Neural cell (in vitro differentiated cells): ENCODE data around the gene POLE2. TPM values are rescaled to one million over a fixed set of nuclear protein-coding genes. Genes with fewer than 3 reads are reported as not detected.

Source experiments
- H2AFZ ChIP-seq: fragments of 200-600, 300-800 bp; sonication (generic), shearing (Covaris generic); 2 replicates; pipeline ENCODE4 v1.6.0; 2014; ENCODE audit warnings: low read depth, mild to moderate bottlenecking, antibody characterized with exemption, low read length, moderate library complexity
- H3F3A ChIP-seq: fragments of 200-600 bp; shearing (Covaris generic); 2 replicates; pipeline ENCODE4 v1.6.1; 2016; ENCODE audit warnings: mild to moderate bottlenecking, moderate library complexity, mixed read lengths, antibody characterized with exemption, low read length; ENCODE audit not compliant: insufficient read depth, poor library complexity, severe bottlenecking
- H3K27ac ChIP-seq: fragments of 200-600, 300-800 bp; sonication (generic), shearing (Covaris generic); 2 replicates; pipeline ENCODE4 v1.5.1; 2014; ENCODE audit warnings: mild to moderate bottlenecking, low read length, moderate library complexity
- H3K27me3 ChIP-seq: fragments of 300-800, 200-600 bp; sonication (generic), shearing (Covaris generic); 2 replicates; pipeline ENCODE4 v1.6.0; 2014; ENCODE audit warnings: mild to moderate bottlenecking, low read depth, low read length, moderate library complexity; ENCODE audit not compliant: insufficient read depth
- H3K36me3 ChIP-seq: fragments of 300-800, 200-600 bp; sonication (generic), shearing (Covaris generic); 2 replicates; pipeline ENCODE4 v1.5.1; 2014; ENCODE audit warnings: mild to moderate bottlenecking, antibody characterized with exemption, low read length, moderate library complexity; ENCODE audit not compliant: insufficient read depth
- H3K4me2 ChIP-seq: fragments of 300-800, 200-600 bp; sonication (generic), shearing (Covaris generic); 2 replicates; pipeline ENCODE4 v1.6.0; 2014; ENCODE audit warnings: mild to moderate bottlenecking, low read length
- H3K4me3 ChIP-seq: fragments of 300-800, 200-600 bp; sonication (generic), shearing (Covaris generic); 2 replicates; pipeline ENCODE4 v1.5.1; 2014; ENCODE audit warnings: mild to moderate bottlenecking, low read length, moderate library complexity
- H3K79me2 ChIP-seq: fragments of 200-600 bp; shearing (Covaris generic); replicated peaks from 2 replicates; pipeline ENCODE4 v1.6.0; 2014; ENCODE audit warnings: mild to moderate bottlenecking, low read length, moderate library complexity; ENCODE audit not compliant: insufficient read depth
- H3K9ac ChIP-seq: fragments of 300-800, 200-600 bp; sonication (generic), shearing (Covaris generic); 2 replicates; pipeline ENCODE4 v1.6.1; 2016; ENCODE audit warnings: mild to moderate bottlenecking, low read length, mixed read lengths
- H3K9me2 ChIP-seq: fragments of 200-600 bp; shearing (Covaris generic); 2 replicates; pipeline ENCODE4 v1.6.1; 2016; ENCODE audit warnings: mild to moderate bottlenecking, low read length, mixed read lengths; ENCODE audit not compliant: insufficient read depth
- H3K9me3 ChIP-seq: fragments of 200-600, 300-800 bp; sonication (generic), shearing (Covaris generic); 2 replicates; pipeline ENCODE4 v1.6.1; 2016; ENCODE audit warnings: mild to moderate bottlenecking, mixed run types, low read length, moderate library complexity, mixed read lengths
- H4K20me1 ChIP-seq: fragments of 200-600 bp; shearing (Covaris generic); 2 replicates; pipeline ENCODE4 v1.6.1; 2016; ENCODE audit warnings: mild to moderate bottlenecking, mixed run types; ENCODE audit not compliant: insufficient read depth
- EP300 ChIP-seq: fragments of 450-650 bp; conservative IDR thresholded peaks from 2 replicates; pipeline ENCODE4 v1.6.1; 2014; ENCODE audit warnings: antibody characterized with exemption, mild to moderate bottlenecking, moderate library complexity; ENCODE audit not compliant: poor library complexity, severe bottlenecking
- EZH2 ChIP-seq: fragments of 200-600, 300-800 bp; shearing (Covaris generic), sonication (generic); IDR thresholded peaks from 2 replicates; pipeline ENCODE4 v1.6.1; 2014; ENCODE audit warnings: antibody characterized with exemption, low read length, borderline replicate concordance, mild to moderate bottlenecking; ENCODE audit not compliant: insufficient read depth, poor library complexity, severe bottlenecking
- MXI1 ChIP-seq: fragments of 450-650 bp; conservative IDR thresholded peaks from 2 replicates; pipeline ENCODE4 v1.6.1; 2014; ENCODE audit warnings: antibody characterized with exemption, mild to moderate bottlenecking; ENCODE audit not compliant: poor library complexity, severe bottlenecking
- POLR2AphosphoS5 ChIP-seq: IDR thresholded peaks from 2 replicates; pipeline ENCODE4 v1.6.1; 2012
- RAD21 ChIP-seq: fragments of 450-650 bp; conservative IDR thresholded peaks from 2 replicates; pipeline ENCODE4 v1.6.1; 2014; ENCODE audit warnings: antibody characterized with exemption, mild to moderate bottlenecking, moderate library complexity
- SMC3 ChIP-seq: fragments of 450-650 bp; conservative IDR thresholded peaks from 2 replicates; pipeline ENCODE4 v1.6.1; 2014; ENCODE audit warnings: antibody characterized with exemption, mild to moderate bottlenecking, moderate library complexity; ENCODE audit not compliant: poor library complexity
- TAF1 ChIP-seq: IDR thresholded peaks from 2 replicates; pipeline ENCODE4 v1.6.1; 2012; ENCODE audit warnings: low read depth
- polyA plus RNA-seq: library from polyadenylated mRNA; depleted of rRNA; stranded (reverse); fragments of >200 nt; gene quantifications from 2 replicates; pipeline ENCODE4 v1.2.3, GENCODE V29; 2014
- TF ChIP-seq, protein P1 (sequence below): fragments of 450-650 bp; IDR thresholded peaks from 2 replicates; pipeline ENCODE4 v1.5.1; 2014; ENCODE audit warnings: antibody characterized with exemption, mild to moderate bottlenecking, moderate library complexity; ENCODE audit not compliant: poor library complexity, severe bottlenecking
- TF ChIP-seq, protein P2 (sequence below): IDR thresholded peaks from 2 replicates; pipeline ENCODE4 v1.6.1; 2012; ENCODE audit warnings: borderline replicate concordance

The POLE2 gene
- polyA plus RNA-seq, 1 donor from 2014 or later = 7.9 TPM

DNA sequence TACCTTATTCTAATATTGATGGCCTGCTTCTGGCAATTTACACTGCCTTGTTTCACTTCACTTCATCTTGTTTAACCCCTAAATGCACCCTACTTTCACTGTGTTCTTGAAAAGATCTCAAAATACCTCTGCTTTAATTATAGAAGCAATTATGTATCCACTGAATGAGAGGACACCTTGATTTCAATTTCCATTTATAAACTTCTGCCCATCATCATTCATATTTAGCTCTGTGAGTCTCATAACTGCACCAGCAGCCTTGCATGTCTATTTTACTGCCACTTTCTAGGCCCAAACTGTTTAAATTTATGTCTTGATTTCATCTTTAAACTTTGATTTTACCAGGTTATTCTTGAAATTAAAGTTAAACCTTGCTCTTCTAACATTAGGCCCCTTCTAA, 45.9 kb downstream of the POLE2 start:
- H2AFZ ChIP-seq = no peak overlapping the region
- no peaks in the 10 kb centered on the region for H3K27me3 ChIP-seq
- H3K9me2 ChIP-seq = no peaks in the 10 kb centered on the region
- no peak overlapping the region for H3K27ac ChIP-seq
- TF ChIP-seq TAF1 (no peak), SMC3 (no peak), RAD21 (no peak)
- TF ChIP-seq, protein P1, sequence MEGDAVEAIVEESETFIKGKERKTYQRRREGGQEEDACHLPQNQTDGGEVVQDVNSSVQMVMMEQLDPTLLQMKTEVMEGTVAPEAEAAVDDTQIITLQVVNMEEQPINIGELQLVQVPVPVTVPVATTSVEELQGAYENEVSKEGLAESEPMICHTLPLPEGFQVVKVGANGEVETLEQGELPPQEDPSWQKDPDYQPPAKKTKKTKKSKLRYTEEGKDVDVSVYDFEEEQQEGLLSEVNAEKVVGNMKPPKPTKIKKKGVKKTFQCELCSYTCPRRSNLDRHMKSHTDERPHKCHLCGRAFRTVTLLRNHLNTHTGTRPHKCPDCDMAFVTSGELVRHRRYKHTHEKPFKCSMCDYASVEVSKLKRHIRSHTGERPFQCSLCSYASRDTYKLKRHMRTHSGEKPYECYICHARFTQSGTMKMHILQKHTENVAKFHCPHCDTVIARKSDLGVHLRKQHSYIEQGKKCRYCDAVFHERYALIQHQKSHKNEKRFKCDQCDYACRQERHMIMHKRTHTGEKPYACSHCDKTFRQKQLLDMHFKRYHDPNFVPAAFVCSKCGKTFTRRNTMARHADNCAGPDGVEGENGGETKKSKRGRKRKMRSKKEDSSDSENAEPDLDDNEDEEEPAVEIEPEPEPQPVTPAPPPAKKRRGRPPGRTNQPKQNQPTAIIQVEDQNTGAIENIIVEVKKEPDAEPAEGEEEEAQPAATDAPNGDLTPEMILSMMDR = no peak
- TF ChIP-seq, protein P2, sequence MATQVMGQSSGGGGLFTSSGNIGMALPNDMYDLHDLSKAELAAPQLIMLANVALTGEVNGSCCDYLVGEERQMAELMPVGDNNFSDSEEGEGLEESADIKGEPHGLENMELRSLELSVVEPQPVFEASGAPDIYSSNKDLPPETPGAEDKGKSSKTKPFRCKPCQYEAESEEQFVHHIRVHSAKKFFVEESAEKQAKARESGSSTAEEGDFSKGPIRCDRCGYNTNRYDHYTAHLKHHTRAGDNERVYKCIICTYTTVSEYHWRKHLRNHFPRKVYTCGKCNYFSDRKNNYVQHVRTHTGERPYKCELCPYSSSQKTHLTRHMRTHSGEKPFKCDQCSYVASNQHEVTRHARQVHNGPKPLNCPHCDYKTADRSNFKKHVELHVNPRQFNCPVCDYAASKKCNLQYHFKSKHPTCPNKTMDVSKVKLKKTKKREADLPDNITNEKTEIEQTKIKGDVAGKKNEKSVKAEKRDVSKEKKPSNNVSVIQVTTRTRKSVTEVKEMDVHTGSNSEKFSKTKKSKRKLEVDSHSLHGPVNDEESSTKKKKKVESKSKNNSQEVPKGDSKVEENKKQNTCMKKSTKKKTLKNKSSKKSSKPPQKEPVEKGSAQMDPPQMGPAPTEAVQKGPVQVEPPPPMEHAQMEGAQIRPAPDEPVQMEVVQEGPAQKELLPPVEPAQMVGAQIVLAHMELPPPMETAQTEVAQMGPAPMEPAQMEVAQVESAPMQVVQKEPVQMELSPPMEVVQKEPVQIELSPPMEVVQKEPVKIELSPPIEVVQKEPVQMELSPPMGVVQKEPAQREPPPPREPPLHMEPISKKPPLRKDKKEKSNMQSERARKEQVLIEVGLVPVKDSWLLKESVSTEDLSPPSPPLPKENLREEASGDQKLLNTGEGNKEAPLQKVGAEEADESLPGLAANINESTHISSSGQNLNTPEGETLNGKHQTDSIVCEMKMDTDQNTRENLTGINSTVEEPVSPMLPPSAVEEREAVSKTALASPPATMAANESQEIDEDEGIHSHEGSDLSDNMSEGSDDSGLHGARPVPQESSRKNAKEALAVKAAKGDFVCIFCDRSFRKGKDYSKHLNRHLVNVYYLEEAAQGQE = no peak
- no peaks in the 10 kb centered on the region for H4K20me1 ChIP-seq
- H3K36me3 ChIP-seq = no peaks in the 10 kb centered on the region
- peaks cover 11% of the 10 kb centered on the region for H3K79me2 ChIP-seq
- no peaks in the 10 kb centered on the region for H3F3A ChIP-seq
- no peak overlapping the region for H3K4me3 ChIP-seq
- H3K9me3 ChIP-seq = no peaks in the 10 kb centered on the region
- H3K9ac ChIP-seq = no peak overlapping the region
- no peak overlapping the region for H3K4me2 ChIP-seq

DNA sequence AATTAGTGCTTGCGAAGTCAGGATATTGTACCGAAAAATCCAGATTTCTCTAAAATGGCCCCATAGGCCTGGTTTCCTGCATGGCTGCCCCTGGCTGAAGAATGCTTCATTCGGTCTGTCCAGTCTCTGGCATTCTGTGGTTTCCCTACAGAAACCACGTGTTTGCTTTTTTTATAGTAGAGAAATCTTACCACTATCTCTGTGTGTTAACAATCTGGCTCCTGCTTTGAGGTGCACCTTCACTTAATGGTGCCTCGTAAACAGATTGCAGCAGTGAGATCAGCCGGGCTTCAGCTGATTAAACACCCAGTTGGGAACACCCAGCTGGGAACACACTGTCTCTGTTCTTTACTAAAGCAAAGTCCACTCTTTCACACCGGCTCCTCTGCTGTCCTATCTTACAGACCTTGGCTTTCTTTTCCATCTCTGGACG, 46.3 kb downstream of the POLE2 start:
- Histone ChIP-seq H3K9ac (no peak overlapping the region), H3K9me2 (no peaks in the 10 kb centered on the region), H2AFZ (no peak overlapping the region), H3K27me3 (no peaks in the 10 kb centered on the region), H3F3A (no peaks in the 10 kb centered on the region), H3K9me3 (no peaks in the 10 kb centered on the region), H4K20me1 (no peaks in the 10 kb centered on the region), H3K4me3 (no peak overlapping the region), H3K36me3 (no peaks in the 10 kb centered on the region), H3K27ac (no peak overlapping the region), H3K4me2 (no peak overlapping the region), H3K79me2 (peaks cover 15% of the 10 kb centered on the region)
- TF ChIP-seq MXI1 = no peak
- TF ChIP-seq, protein P1 = no peak
- TF ChIP-seq EZH2 = no peak
- TF ChIP-seq, protein P2 = no peak
- no peak for TF ChIP-seq SMC3
- no peak for TF ChIP-seq RAD21
- no peak for TF ChIP-seq EP300
- no peak for TF ChIP-seq POLR2AphosphoS5
- no peak for TF ChIP-seq TAF1
